Bronchial epithelial cell (primary cell): ENCODE measurements around the gene GP9. TPM values are rescaled to one million over a fixed set of nuclear protein-coding genes. Genes with fewer than 3 reads are reported as not detected.
A peak's percentile ranks its signal among the peaks of the same experiment; 100 is the strongest.
"Not testable (repeated sequence)": the region's sequence is repeated elsewhere in the genome, so short reads cannot be mapped to it uniquely, and the experiment has no call there.

Experiments used
- DNase-seq: peaks from one replicate; pipeline ENCODE4 v3.0.0-alpha.2; 2010; ENCODE audit warnings: low read depth
- FAIRE-seq: peaks from 2 replicates; lab custom pipeline; 2011; peaks lifted over from hg19 to GRCh38; lab: Jason Lieb, UNC
- H3K27me3 ChIP-seq: 2 replicates; pipeline ENCODE4 v1.5.1; 2011; ENCODE audit warnings: low read length; ENCODE audit not compliant: control insufficient read depth, insufficient read depth
- H3K36me3 ChIP-seq: 2 replicates; pipeline ENCODE4 v1.5.1; 2011; ENCODE audit warnings: low read length; ENCODE audit not compliant: control insufficient read depth, insufficient read depth
- H3K4me3 ChIP-seq: 2 replicates; pipeline ENCODE4 v1.5.1; 2011; ENCODE audit warnings: mild to moderate bottlenecking, low read depth, low read length, control low read depth
- CTCF ChIP-seq: IDR thresholded peaks from 2 replicates; pipeline ENCODE4 v1.5.1; 2011; ENCODE audit warnings: mild to moderate bottlenecking, moderate library complexity, low read length, control low read depth, inconsistent platforms; ENCODE audit not compliant: insufficient read depth, severe bottlenecking
- total RNA-seq: library from RNA; depleted of rRNA; stranded (reverse); fragments of >200 nt; gene quantifications from 2 replicates; pipeline ENCODE4 v1.2.1, GENCODE V29; 2014

Gene GP9
- total RNA-seq, 1 donor from 2014 or later, result not detected

GRCh38 chr3:129065720-129066073 lies 5.1 kb downstream of the GP9 start:
- no peaks in the 10 kb centered on the region for H3K36me3 ChIP-seq
- no peak for TF ChIP-seq CTCF
- FAIRE-seq (no peak), DNase-seq (no peak)
- no peaks in the 10 kb centered on the region for H3K27me3 ChIP-seq
- H3K4me3 ChIP-seq, result no peak overlapping the region

GRCh38 chr3:129067719-129068118 lies 7.1 kb downstream of the GP9 start:
- H3K27me3 ChIP-seq, DNase-seq, FAIRE-seq, H3K36me3 ChIP-seq, H3K4me3 ChIP-seq: not testable (repeated sequence)

DNA sequence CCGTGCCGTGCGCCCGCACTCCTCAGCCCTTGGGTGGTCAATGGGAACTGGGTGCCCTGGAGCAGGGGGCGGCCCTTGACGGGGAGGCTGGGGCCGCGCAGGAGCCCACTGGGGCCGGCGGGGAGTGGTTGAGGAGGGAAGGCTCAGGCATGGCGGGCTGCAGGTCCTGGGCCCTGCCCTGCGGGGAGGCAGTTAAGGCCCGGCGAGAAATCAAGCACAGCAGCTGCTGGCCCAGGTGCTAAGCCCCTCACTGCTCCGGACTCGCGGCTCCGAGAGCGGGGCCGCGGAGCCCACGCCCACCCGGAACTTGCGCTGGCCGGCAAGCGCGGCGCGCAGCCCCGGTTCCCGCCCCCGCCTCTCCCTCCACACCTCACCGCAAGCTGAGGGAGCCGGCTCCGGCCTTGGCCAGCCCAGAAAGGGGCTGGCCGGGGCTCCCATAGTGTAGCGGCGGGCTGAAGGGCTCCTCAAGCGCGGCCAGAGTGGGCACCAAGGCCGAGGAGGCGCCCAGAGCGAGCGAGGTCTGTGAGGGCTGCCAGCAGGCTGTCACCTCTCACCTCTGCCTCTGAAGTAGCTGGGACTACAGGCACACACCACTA lies 7.8 kb downstream of the GP9 start:
- peak overlapping the region; percentile 33 for H3K4me3 ChIP-seq
- FAIRE-seq, result no peak
- no peaks in the 10 kb centered on the region for H3K36me3 ChIP-seq
- DNase-seq, result no peak
- TF ChIP-seq CTCF, result no peak
- no peaks in the 10 kb centered on the region for H3K27me3 ChIP-seq

GRCh38 chr3:129069313-129070085 lies 8.9 kb downstream of the GP9 start:
- H3K4me3 ChIP-seq, H3K27me3 ChIP-seq, FAIRE-seq, DNase-seq, H3K36me3 ChIP-seq: not testable (repeated sequence)

DNA sequence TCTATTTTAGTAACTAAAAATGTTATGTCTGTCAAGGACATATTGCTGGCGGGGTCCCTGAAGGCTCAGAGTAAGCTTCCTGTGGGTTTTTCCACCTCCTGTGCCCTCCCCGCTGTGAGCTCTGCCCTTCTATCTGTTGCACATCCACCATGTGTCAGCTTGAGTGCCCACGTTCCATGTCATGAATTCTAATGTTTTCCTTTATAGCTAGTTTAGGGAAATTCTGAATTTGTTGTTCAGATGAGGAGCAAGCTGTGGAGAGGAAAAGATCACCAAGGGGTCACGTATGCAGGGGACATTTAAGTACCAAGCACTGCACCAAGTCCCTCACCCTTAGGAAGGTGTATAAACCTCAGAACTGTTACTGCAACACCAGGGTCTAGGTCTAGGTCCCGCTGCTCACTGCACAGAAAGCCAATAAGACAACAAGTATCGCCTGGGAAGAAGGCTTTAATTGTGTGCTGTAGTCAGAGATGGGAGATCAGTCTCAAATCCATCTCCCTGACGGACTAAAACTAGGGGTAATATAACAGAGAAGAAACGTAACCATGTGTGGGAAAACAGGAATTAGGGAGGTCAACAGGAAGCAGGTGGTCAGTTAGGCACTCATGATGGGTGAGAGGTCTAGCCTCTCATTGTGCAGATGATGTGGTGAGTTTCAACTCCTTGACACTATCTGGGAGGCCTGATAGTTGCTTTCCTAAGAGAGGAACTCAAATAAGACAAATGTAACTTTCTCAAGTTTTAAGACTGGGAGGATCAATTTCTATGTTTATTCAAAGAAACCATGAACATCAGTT lies 9.7 kb downstream of the GP9 start:
- H3K27me3 ChIP-seq, result no peaks in the 10 kb centered on the region
- no peaks in the 10 kb centered on the region for H3K36me3 ChIP-seq
- FAIRE-seq (no peak), DNase-seq (no peak)
- no peak for TF ChIP-seq CTCF
- H3K4me3 ChIP-seq, result no peak overlapping the region

DNA sequence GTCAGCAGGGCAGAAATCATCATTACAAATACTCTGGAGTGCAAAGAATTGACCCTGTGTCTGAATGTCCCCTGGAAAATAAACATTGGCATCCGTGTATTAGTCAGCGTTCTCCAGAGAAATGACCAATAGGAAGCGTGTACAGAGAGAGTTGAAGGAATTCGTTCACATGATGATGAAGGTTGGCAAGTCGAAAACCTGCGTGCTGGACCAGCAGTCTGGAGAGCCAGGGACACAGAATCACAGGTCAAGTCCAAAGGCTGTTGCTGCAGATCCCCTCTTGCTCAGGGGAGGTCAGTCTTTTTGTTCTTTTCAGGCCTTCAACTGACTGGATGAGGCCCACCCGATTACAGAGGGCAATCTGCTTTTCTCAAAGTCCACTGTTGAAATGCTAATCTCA lies 16.6 kb downstream of the GP9 start:
- no peak for DNase-seq
- Histone ChIP-seq H3K27me3 (no peaks in the 10 kb centered on the region), H3K36me3 (no peaks in the 10 kb centered on the region), H3K4me3 (no peak overlapping the region)
- no peak for TF ChIP-seq CTCF
- FAIRE-seq, result peak; percentile 79
